K562 (cell line): ENCODE measurements around the gene HDAC3. TPM values are rescaled to one million over a fixed set of nuclear protein-coding genes. Genes with fewer than 3 reads are reported as not detected.

Source experiments
- CBFB ChIP-seq: sonication (generic); formaldehyde crosslinking; IDR thresholded peaks from 2 replicates; pipeline ENCODE4 v1.4.0; 2020; ENCODE audit warnings: mild to moderate bottlenecking, missing genetic modification reagents
- ETV5 ChIP-seq: sonication (generic); formaldehyde crosslinking; IDR thresholded peaks from 2 replicates; pipeline ENCODE4 v1.4.0; 2020; ENCODE audit warnings: low read depth, mild to moderate bottlenecking, missing genetic modification reagents
- FOXA3 ChIP-seq, 2 experiments: fragments of 450-650 bp in 1 of 2; sonication (generic) in 1 of 2; formaldehyde crosslinking; IDR thresholded peaks in 1 of 2; conservative IDR thresholded peaks in 1 of 2; 2 replicates each; pipeline versions ENCODE4 v1.4.0 to v1.8.0; 2020 to 2022; ENCODE audit warnings: mild to moderate bottlenecking in 2 of 2, missing genetic modification reagents in 1 of 2
- KDM1A ChIP-seq, 2 experiments: fragments of 450-650 bp; IDR thresholded peaks; 2 replicates each; pipeline ENCODE4 v1.6.1; 2016; ENCODE audit warnings: mild to moderate bottlenecking in 2 of 2
- LEF1 ChIP-seq: fragments of 450-650 bp; IDR thresholded peaks from 2 replicates; pipeline ENCODE4 v1.6.1; 2016; ENCODE audit warnings: mild to moderate bottlenecking
- MEF2D ChIP-seq: conservative IDR thresholded peaks from 2 replicates; pipeline ENCODE4 v1.6.1; 2016; ENCODE audit warnings: low read depth, missing genetic modification characterization, missing compliant biosample characterization
- PHB2 ChIP-seq: fragments of 450-650 bp; IDR thresholded peaks from 2 replicates; pipeline ENCODE4 v1.6.1; 2017; ENCODE audit warnings: low read depth
- SMAD4 ChIP-seq: fragments of 250-450 bp; sonication (Bioruptor Pico); conservative IDR thresholded peaks from 2 replicates; pipeline ENCODE4 v1.8.0; 2021; ENCODE audit warnings: inconsistent platforms, mild to moderate bottlenecking, moderate library complexity
- TEAD1 ChIP-seq, 2 experiments: fragments of 450-650 bp in 1 of 2; sonication (generic) in 1 of 2; formaldehyde crosslinking; IDR thresholded peaks; 2 replicates each; pipeline versions ENCODE4 v1.4.0 to v1.8.0; 2020 to 2022; ENCODE audit warnings: mild to moderate bottlenecking in 2 of 2, missing genetic modification reagents in 1 of 2
- TRIM24 ChIP-seq, 2 experiments: fragments of 450-650 bp; IDR thresholded peaks; 2 replicates each; pipeline ENCODE4 v1.6.1; 2016
- ZNF124 ChIP-seq: sonication (generic); formaldehyde crosslinking; IDR thresholded peaks from 2 replicates; pipeline ENCODE4 v1.8.1; 2022; ENCODE audit warnings: missing genetic modification reagents
- ZNF316 ChIP-seq: fragments of 450-650 bp; IDR thresholded peaks from 2 replicates; pipeline ENCODE4 v1.6.1; 2016
- ZNF707 ChIP-seq: fragments of 250-450 bp; sonication (Bioruptor Pico); conservative IDR thresholded peaks from 2 replicates; pipeline ENCODE4 v1.8.0; 2022; ENCODE audit warnings: inconsistent platforms, mild to moderate bottlenecking, moderate library complexity
- polyA plus RNA-seq, 8 experiments: library from polyadenylated mRNA; depleted of rRNA in 4 of 8; stranded (reverse) in 5 of 8; unstranded in 3 of 8; fragments of >200 nt; fragmentation: Nextera tagmentation in 2 of 8; fragmentation: Illumina TruSeq in 1 of 8; extraction: Ambion mirVana in 2 of 8; extraction: Trizol in 1 of 8; gene quantifications; 2 replicates each; pipeline versions ENCODE4 v1.2.1 to v1.2.3, GENCODE V29; 2011 to 2014; ENCODE audit warnings: inconsistent platforms in 1 of 8, missing spikeins in 1 of 8
- total RNA-seq, 7 experiments: library from RNA; depleted of rRNA in 6 of 7; stranded (reverse); fragments of >200 nt in 6 of 7; fragmentation: Illumina TruSeq in 2 of 7; extraction: Trizol in 2 of 7; gene quantifications; 2 replicates each; pipeline versions ENCODE4 v1.2.1 to v1.2.3, GENCODE V29; 2011 to 2021; ENCODE audit warnings: low replicate concordance in 1 of 7
- TF ChIP-seq, protein P1 (sequence below), 2 experiments: fragments of 250-450 bp in 1 of 2; fragments of 450-650 bp in 1 of 2; sonication (Bioruptor Pico) in 1 of 2; IDR thresholded peaks; 2 replicates each; pipeline versions ENCODE4 v1.6.1 to v1.8.0; 2016 to 2021; ENCODE audit warnings: mild to moderate bottlenecking in 2 of 2, moderate library complexity in 2 of 2, missing compliant biosample characterization in 1 of 2, missing genetic modification characterization in 1 of 2
- TF ChIP-seq, protein P2 (sequence below): fragments of 450-650 bp; IDR thresholded peaks from 2 replicates; pipeline ENCODE4 v1.6.1; 2016
- TF ChIP-seq, protein P3 (sequence below): IDR thresholded peaks from 2 replicates; pipeline ENCODE4 v1.6.1; 2014; ENCODE audit warnings: antibody characterized with exemption
- TF ChIP-seq, protein P4 (sequence below): fragments of 250-450 bp; sonication (Bioruptor Pico); IDR thresholded peaks from 2 replicates; pipeline ENCODE4 v1.5.1; 2021; ENCODE audit warnings: mild to moderate bottlenecking
- TF ChIP-seq, protein P5 (sequence below): fragments of 250-450 bp; sonication (Bioruptor Pico); IDR thresholded peaks from 2 replicates; pipeline ENCODE4 v1.4.0; 2020
- TF ChIP-seq, protein P6 (sequence below): fragments of 450-650 bp; IDR thresholded peaks from 2 replicates; pipeline ENCODE4 v1.6.1; 2016; ENCODE audit warnings: low read depth, mild to moderate bottlenecking, moderate library complexity
- TF ChIP-seq, protein P7 (sequence below): sonication (generic); formaldehyde crosslinking; IDR thresholded peaks from 2 replicates; pipeline ENCODE4 v1.8.1; 2023; ENCODE audit warnings: mild to moderate bottlenecking, missing genetic modification reagents

Gene HDAC3
- total and polyA plus RNA-seq, 9 of the 15 experiments (the other 6 are each of a cell fraction or from before 2014, with no cell fraction given), result 89.7 to 191 (median 119) TPM

DNA sequence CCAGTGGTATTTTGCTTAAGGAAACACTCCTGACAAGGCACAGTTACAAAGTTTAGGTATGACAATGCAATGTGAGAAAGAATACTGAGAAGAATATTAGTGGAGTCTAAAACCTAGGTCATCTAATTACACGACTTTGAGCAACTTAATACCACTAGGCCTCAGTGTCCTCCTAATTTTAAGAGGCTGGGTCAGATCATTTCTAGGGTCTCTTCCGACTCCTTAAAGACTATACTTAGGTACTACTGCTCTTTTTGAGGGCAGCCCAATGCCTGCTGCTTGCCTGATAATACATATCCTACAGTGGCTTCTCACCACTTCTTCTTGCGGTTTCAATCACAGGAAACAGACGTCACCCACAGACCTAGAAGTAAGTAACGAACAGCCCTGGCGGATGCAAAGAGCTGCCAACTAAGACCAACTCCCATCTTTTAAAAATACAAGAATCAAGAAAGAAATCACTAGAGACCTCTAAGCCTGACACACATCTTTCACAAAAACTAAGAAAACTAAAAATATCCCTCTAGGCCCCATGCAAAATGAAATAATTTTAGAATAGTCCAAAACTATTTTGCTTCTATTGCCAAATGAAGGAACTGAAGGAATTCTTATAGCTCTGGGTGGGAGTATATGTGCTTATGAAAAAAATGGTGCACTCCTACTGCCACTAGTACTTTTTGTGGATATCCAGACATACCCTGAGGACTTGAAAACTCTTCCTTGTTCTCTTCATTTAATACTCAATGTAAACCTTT, 30.9 kb downstream of the HDAC3 start (continued):
- TF ChIP-seq ZNF316 (peak; percentile 97), CBFB (peak; percentile 97), ZNF124 (CRISPR knock-in tag) (no peak), MEF2D (tag) (0 out of 2 replicates have a peak, but pooled peaks have one; percentile 32), TRIM24 (IDR thresholded peaks at IDR 0.05) (peak; percentile 92 to 96), SMAD4 (peak; percentile 84), ZNF707 (no peak), TEAD1 (CRISPR knock-in tag; IDR thresholded peaks at IDR 0.05) (peak in 1 of 2 experiments; percentile 67; a peak in 1 of 4 replicates), LEF1 (peak; percentile 90), ETV5 (peak; percentile 93), FOXA3 (CRISPR knock-in tag; conservative IDR thresholded peaks at IDR 0.05 in 1 of 2, IDR thresholded peaks at IDR 0.05 in 1 of 2) (peak in 1 of 2 experiments; percentile 70; a peak in 1 of 4 replicates), KDM1A (IDR thresholded peaks at IDR 0.05) (peak; percentile 92 to 95), PHB2 (peak; percentile 67; the same call in 1 of the 2 replicates)
- TF ChIP-seq, protein P1, sequence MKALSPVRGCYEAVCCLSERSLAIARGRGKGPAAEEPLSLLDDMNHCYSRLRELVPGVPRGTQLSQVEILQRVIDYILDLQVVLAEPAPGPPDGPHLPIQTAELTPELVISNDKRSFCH (CRISPR knock-in tag; IDR thresholded peaks at IDR 0.05), result no peak
- TF ChIP-seq, protein P1 (tag; IDR thresholded peaks at IDR 0.05), result peak; percentile 68; the same call in 1 of the 2 replicates
- TF ChIP-seq, protein P2, sequence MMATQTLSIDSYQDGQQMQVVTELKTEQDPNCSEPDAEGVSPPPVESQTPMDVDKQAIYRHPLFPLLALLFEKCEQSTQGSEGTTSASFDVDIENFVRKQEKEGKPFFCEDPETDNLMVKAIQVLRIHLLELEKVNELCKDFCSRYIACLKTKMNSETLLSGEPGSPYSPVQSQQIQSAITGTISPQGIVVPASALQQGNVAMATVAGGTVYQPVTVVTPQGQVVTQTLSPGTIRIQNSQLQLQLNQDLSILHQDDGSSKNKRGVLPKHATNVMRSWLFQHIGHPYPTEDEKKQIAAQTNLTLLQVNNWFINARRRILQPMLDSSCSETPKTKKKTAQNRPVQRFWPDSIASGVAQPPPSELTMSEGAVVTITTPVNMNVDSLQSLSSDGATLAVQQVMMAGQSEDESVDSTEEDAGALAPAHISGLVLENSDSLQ, result peak; percentile 72
- TF ChIP-seq, protein P3, sequence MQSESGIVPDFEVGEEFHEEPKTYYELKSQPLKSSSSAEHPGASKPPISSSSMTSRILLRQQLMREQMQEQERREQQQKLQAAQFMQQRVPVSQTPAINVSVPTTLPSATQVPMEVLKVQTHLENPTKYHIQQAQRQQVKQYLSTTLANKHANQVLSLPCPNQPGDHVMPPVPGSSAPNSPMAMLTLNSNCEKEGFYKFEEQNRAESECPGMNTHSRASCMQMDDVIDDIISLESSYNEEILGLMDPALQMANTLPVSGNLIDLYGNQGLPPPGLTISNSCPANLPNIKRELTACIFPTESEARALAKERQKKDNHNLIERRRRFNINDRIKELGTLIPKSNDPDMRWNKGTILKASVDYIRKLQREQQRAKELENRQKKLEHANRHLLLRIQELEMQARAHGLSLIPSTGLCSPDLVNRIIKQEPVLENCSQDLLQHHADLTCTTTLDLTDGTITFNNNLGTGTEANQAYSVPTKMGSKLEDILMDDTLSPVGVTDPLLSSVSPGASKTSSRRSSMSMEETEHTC, result peak; percentile 44; the same call in 1 of the 2 replicates
- TF ChIP-seq, protein P4, sequence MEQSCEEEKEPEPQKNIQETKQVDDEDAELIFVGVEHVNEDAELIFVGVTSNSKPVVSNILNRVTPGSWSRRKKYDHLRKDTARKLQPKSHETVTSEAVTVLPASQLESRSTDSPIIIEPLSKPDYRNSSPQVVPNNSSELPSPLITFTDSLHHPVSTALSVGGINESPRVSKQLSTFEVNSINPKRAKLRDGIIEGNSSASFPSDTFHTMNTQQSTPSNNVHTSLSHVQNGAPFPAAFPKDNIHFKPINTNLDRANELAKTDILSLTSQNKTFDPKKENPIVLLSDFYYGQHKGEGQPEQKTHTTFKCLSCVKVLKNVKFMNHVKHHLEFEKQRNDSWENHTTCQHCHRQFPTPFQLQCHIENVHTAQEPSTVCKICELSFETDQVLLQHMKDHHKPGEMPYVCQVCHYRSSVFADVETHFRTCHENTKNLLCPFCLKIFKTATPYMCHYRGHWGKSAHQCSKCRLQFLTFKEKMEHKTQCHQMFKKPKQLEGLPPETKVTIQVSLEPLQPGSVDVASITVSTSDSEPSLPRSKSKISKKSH (CRISPR knock-in tag), result no peak
- TF ChIP-seq, protein P5, sequence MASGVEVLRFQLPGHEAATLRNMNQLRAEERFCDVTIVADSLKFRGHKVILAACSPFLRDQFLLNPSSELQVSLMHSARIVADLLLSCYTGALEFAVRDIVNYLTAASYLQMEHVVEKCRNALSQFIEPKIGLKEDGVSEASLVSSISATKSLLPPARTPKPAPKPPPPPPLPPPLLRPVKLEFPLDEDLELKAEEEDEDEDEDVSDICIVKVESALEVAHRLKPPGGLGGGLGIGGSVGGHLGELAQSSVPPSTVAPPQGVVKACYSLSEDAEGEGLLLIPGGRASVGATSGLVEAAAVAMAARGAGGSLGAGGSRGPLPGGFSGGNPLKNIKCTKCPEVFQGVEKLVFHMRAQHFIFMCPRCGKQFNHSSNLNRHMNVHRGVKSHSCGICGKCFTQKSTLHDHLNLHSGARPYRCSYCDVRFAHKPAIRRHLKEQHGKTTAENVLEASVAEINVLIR (CRISPR knock-in tag), result peak; percentile 74
- TF ChIP-seq, protein P6, sequence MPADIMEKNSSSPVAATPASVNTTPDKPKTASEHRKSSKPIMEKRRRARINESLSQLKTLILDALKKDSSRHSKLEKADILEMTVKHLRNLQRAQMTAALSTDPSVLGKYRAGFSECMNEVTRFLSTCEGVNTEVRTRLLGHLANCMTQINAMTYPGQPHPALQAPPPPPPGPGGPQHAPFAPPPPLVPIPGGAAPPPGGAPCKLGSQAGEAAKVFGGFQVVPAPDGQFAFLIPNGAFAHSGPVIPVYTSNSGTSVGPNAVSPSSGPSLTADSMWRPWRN, result 0 out of 2 replicates have a peak, but pooled peaks have one; percentile 37
- TF ChIP-seq, protein P7, sequence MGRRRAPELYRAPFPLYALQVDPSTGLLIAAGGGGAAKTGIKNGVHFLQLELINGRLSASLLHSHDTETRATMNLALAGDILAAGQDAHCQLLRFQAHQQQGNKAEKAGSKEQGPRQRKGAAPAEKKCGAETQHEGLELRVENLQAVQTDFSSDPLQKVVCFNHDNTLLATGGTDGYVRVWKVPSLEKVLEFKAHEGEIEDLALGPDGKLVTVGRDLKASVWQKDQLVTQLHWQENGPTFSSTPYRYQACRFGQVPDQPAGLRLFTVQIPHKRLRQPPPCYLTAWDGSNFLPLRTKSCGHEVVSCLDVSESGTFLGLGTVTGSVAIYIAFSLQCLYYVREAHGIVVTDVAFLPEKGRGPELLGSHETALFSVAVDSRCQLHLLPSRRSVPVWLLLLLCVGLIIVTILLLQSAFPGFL, result no peak
